GM23338 (cell line): ENCODE results near the gene CHST11. TPM values are rescaled to one million over a fixed set of nuclear protein-coding genes. Genes with fewer than 3 reads are reported as not detected.

Experiments
- ATAC-seq: fragments of 200-7000 bp; cut with Tn5 transposase; 3 replicates; pipeline ENCODE4 v1.9.1; 2020
- DNase-seq: peaks from one replicate; pipeline ENCODE4 v3.0.0-alpha.2; 2015; ENCODE audit warnings: low spot score
- H2AFZ ChIP-seq: fragments of 200-600 bp; sonication (generic); 2 replicates; pipeline ENCODE4 v1.8.0; 2016; ENCODE audit warnings: antibody characterized with exemption, mild to moderate bottlenecking, moderate library complexity
- H3F3A ChIP-seq: fragments of 200-600 bp; sonication (generic); replicated peaks from 2 replicates; pipeline ENCODE4 v1.8.0; 2017; ENCODE audit warnings: antibody characterized with exemption, mixed run types, low read depth
- H3K27ac ChIP-seq: fragments of 200-600 bp; sonication (generic); 2 replicates; pipeline ENCODE4 v1.6.1; 2016; ENCODE audit warnings: low read depth
- H3K27me3 ChIP-seq: fragments of 200-600 bp; sonication (generic); 2 replicates; pipeline ENCODE4 v1.8.0; 2016; ENCODE audit warnings: mild to moderate bottlenecking, mixed run types, moderate library complexity; ENCODE audit not compliant: insufficient read depth
- H3K36me3 ChIP-seq: fragments of 200-600 bp; sonication (generic); 2 replicates; pipeline ENCODE4 v1.8.0; 2016; ENCODE audit warnings: mild to moderate bottlenecking; ENCODE audit not compliant: insufficient read depth
- H3K4me1 ChIP-seq: fragments of 200-600 bp; sonication (generic); 2 replicates; pipeline ENCODE4 v1.8.0; 2016; ENCODE audit warnings: mild to moderate bottlenecking, moderate library complexity; ENCODE audit not compliant: insufficient read depth
- H3K4me2 ChIP-seq: fragments of 200-600 bp; sonication (generic); 2 replicates; pipeline ENCODE4 v1.7.1; 2017; ENCODE audit warnings: mixed run types
- H3K4me3 ChIP-seq: fragments of 200-600 bp; sonication (generic); 2 replicates; pipeline ENCODE4 v1.6.1; 2016; ENCODE audit warnings: mixed run types
- H3K79me2 ChIP-seq: fragments of 200-600 bp; sonication (generic); replicated peaks from 2 replicates; pipeline ENCODE4 v1.8.0; 2017; ENCODE audit warnings: mild to moderate bottlenecking; ENCODE audit not compliant: insufficient read depth
- H3K9me2 ChIP-seq: fragments of 200-600 bp; sonication (generic); 2 replicates; pipeline ENCODE4 v1.8.0; 2017; ENCODE audit not compliant: insufficient read depth
- H4K20me1 ChIP-seq: fragments of 200-600 bp; sonication (generic); replicated peaks from 2 replicates; pipeline ENCODE4 v1.8.0; 2017; ENCODE audit warnings: mild to moderate bottlenecking; ENCODE audit not compliant: insufficient read depth
- H3K27ac Mint-ChIP-seq: 2 replicates; pipeline ENCODE4 v1.8.0; 2020; ENCODE audit warnings: inconsistent platforms, mild to moderate bottlenecking, moderate library complexity, mixed read lengths
- H3K27me3 Mint-ChIP-seq: 3 replicates; pipeline ENCODE4 v1.8.0; 2022; ENCODE audit warnings: low read depth, mild to moderate bottlenecking, moderate library complexity, mixed read lengths, inconsistent platforms; ENCODE audit not compliant: insufficient read depth, poor library complexity
- H3K36me3 Mint-ChIP-seq: 3 replicates; pipeline ENCODE4 v1.8.0; 2021; ENCODE audit warnings: low read depth, mild to moderate bottlenecking, inconsistent platforms, moderate library complexity, mixed read lengths
- H3K4me1 Mint-ChIP-seq: 3 replicates; pipeline ENCODE4 v1.8.0; 2020; ENCODE audit warnings: mild to moderate bottlenecking, inconsistent platforms, mixed read lengths
- H3K4me3 Mint-ChIP-seq: 3 replicates; pipeline ENCODE4 v1.8.0; 2021; ENCODE audit warnings: moderate library complexity, mild to moderate bottlenecking, inconsistent platforms, mixed read lengths
- H3K9me3 Mint-ChIP-seq: 3 replicates; pipeline ENCODE4 v1.8.0; 2020; ENCODE audit warnings: moderate library complexity, mild to moderate bottlenecking, inconsistent platforms, mixed read lengths
- CREB1 ChIP-seq: fragments of 250-450 bp; sonication (Bioruptor Pico); IDR thresholded peaks from 2 replicates; pipeline ENCODE4 v1.5.0; 2020; ENCODE audit warnings: low read depth, mild to moderate bottlenecking, moderate library complexity
- ETS1 ChIP-seq: IDR thresholded peaks from 2 replicates; pipeline ENCODE4 v1.6.1; 2016; ENCODE audit warnings: antibody characterized with exemption
- EZH2 ChIP-seq: fragments of 200-600 bp; sonication (generic); IDR thresholded peaks from one replicate; pipeline ENCODE4 v1.8.0; 2017; ENCODE audit warnings: antibody characterized with exemption, mild to moderate bottlenecking, low read depth; ENCODE audit not compliant: unreplicated experiment
- EZH2phosphoT487 ChIP-seq: fragments of 200-600 bp; sonication (generic); IDR thresholded peaks from one replicate; pipeline ENCODE4 v1.8.1; 2018; ENCODE audit warnings: antibody characterized with exemption; ENCODE audit not compliant: unreplicated experiment
- JUNB ChIP-seq: IDR thresholded peaks from one replicate; pipeline ENCODE4 v1.6.1; 2016; ENCODE audit warnings: antibody characterized with exemption; ENCODE audit not compliant: unreplicated experiment
- NANOG ChIP-seq: IDR thresholded peaks from 2 replicates; pipeline ENCODE4 v1.6.1; 2016; ENCODE audit warnings: antibody characterized with exemption, borderline replicate concordance
- POLR2AphosphoS5 ChIP-seq: IDR thresholded peaks from 2 replicates; pipeline ENCODE4 v1.6.1; 2016; ENCODE audit warnings: antibody characterized with exemption, low read depth
- REST ChIP-seq: IDR thresholded peaks from one replicate; pipeline ENCODE4 v1.6.1; 2018; ENCODE audit warnings: antibody characterized with exemption; ENCODE audit not compliant: unreplicated experiment
- STAT1 ChIP-seq: IDR thresholded peaks from one replicate; pipeline ENCODE4 v1.6.1; 2016; ENCODE audit warnings: antibody characterized with exemption; ENCODE audit not compliant: unreplicated experiment
- ZNF114 ChIP-seq: fragments of 250-450 bp; sonication (Bioruptor Pico); IDR thresholded peaks from 2 replicates; pipeline ENCODE4 v1.5.0; 2020; ENCODE audit warnings: mild to moderate bottlenecking, moderate library complexity
- ZNF462 ChIP-seq: fragments of 250-450 bp; sonication (Bioruptor Pico); IDR thresholded peaks from 2 replicates; pipeline ENCODE4 v1.5.0; 2020; ENCODE audit warnings: mild to moderate bottlenecking, moderate library complexity
- polyA plus RNA-seq: library from polyadenylated mRNA; unstranded; fragments of >200 nt; fragmentation: Nextera tagmentation; extraction: Ambion mirVana; gene quantifications from 2 replicates; pipeline ENCODE4 v1.2.1, GENCODE V29; 2016
- total RNA-seq: library from RNA; depleted of rRNA; stranded (reverse); fragments of >200 nt; shearing (Covaris generic); gene quantifications from 2 replicates; pipeline ENCODE4 v1.2.3, GENCODE V29; 2014

The CHST11 gene
- total and polyA plus RNA-seq, 2 experiments from 2014 or later, result 7.7 to 25.7 TPM

GRCh38 chr12:104439137-104439536 lies 17.6 kb upstream of the CHST11 start:
- Mint-ChIP-seq H3K4me1 (no peaks in the 10 kb centered on the region; the same call in 2 of the 3 replicates), H3K36me3 (no peaks in the 10 kb centered on the region), H3K9me3 (no peaks in the 10 kb centered on the region), H3K4me3 (no peak overlapping the region), H3K27ac (no peak overlapping the region), H3K27me3 (peaks cover 2% of the 10 kb centered on the region)
- H3K27me3 ChIP-seq, result no peaks in the 10 kb centered on the region
- DNase-seq (no peak), ATAC-seq (no peak)
- H3K79me2 ChIP-seq, result no peaks in the 10 kb centered on the region
- H3K36me3 ChIP-seq, result no peaks in the 10 kb centered on the region
- no peaks in the 10 kb centered on the region for H3K9me2 ChIP-seq
- H3K4me1 ChIP-seq, result no peaks in the 10 kb centered on the region
- H3K4me2 ChIP-seq, result no peak overlapping the region
- H2AFZ ChIP-seq, result no peak overlapping the region
- no peaks in the 10 kb centered on the region for H4K20me1 ChIP-seq
- H3K4me3 ChIP-seq, result no peak overlapping the region
- no peaks in the 10 kb centered on the region for H3F3A ChIP-seq
- no peak for TF ChIP-seq ZNF114 (CRISPR knock-in tag)
- TF ChIP-seq EZH2, result no peak
- no peak for TF ChIP-seq ETS1
- TF ChIP-seq JUNB, result no peak
- TF ChIP-seq CREB1, result no peak
- TF ChIP-seq REST, result no peak
- TF ChIP-seq NANOG, result no peak
- no peak for TF ChIP-seq EZH2phosphoT487
- TF ChIP-seq POLR2AphosphoS5, result no peak
- no peak for TF ChIP-seq STAT1
- TF ChIP-seq ZNF462 (CRISPR knock-in tag), result no peak
- H3K27ac ChIP-seq, result no peak overlapping the region
